ENCODE measurements around the gene PGAM2. TPM values are rescaled to one million over a fixed set of nuclear protein-coding genes. Genes with fewer than 3 reads are reported as not detected.

Gene PGAM2
- total RNA-seq, 1 experiment from 2014 or later, result 0.13 TPM

Other genes starting within 250 kb of the PGAM2 start
- 146 and 224 TPM in 2 replicates for gene MRPS24, start 196.1 kb downstream of the PGAM2 start, total RNA-seq (2014; rRNA removed; shearing (Covaris generic))
- 20.4 and 25.4 TPM in 2 replicates for gene URGCP, start 159.0 kb downstream of the PGAM2 start, total RNA-seq (2014; rRNA removed; shearing (Covaris generic))
- gene UBE2D4, start 139.1 kb downstream of the PGAM2 start, total RNA-seq (2014; rRNA removed; shearing (Covaris generic)), result 12.1 and 13.0 TPM in 2 replicates
- gene SPDYE1, start 67.7 kb downstream of the PGAM2 start, total RNA-seq (2014; rRNA removed; shearing (Covaris generic)), result not detected in 2 replicates
- 171 and 183 TPM in 2 replicates for gene DBNL, start 20.9 kb downstream of the PGAM2 start, total RNA-seq (2014; rRNA removed; shearing (Covaris generic))
- gene POLM, start 17.0 kb upstream of the PGAM2 start, total RNA-seq (2014; rRNA removed; shearing (Covaris generic)), result 5.4 and 10.7 TPM in 2 replicates
- not detected in 2 replicates for gene AEBP1, start 38.8 kb upstream of the PGAM2 start, total RNA-seq (2014; rRNA removed; shearing (Covaris generic))
- gene POLD2, start 58.0 kb upstream of the PGAM2 start, total RNA-seq (2014; rRNA removed; shearing (Covaris generic)), result 84.9 and 96.1 TPM in 2 replicates
- not detected in 2 replicates for gene MYL7, start 75.8 kb upstream of the PGAM2 start, total RNA-seq (2014; rRNA removed; shearing (Covaris generic))
- gene GCK, start 123.9 kb upstream of the PGAM2 start, total RNA-seq (2014; rRNA removed; shearing (Covaris generic)), result 0.13 and 1.6 TPM in 2 replicates
- 51.3 and 111 TPM in 2 replicates for gene YKT6, start 135.4 kb upstream of the PGAM2 start, total RNA-seq (2014; rRNA removed; shearing (Covaris generic))

Measured in SJSA1 (cell line).